GM23338 (cell line): ENCODE data around the gene DPF3. TPM values are rescaled to one million over a fixed set of nuclear protein-coding genes. Genes with fewer than 3 reads are reported as not detected.

ENCODE experiments used
- ATAC-seq: fragments of 200-7000 bp; cut with Tn5 transposase; 3 replicates; pipeline ENCODE4 v1.9.1; 2020
- DNase-seq: peaks from one replicate; pipeline ENCODE4 v3.0.0-alpha.2; 2015; ENCODE audit warnings: low spot score
- H2AFZ ChIP-seq: fragments of 200-600 bp; sonication (generic); 2 replicates; pipeline ENCODE4 v1.8.0; 2016; ENCODE audit warnings: antibody characterized with exemption, mild to moderate bottlenecking, moderate library complexity
- H3F3A ChIP-seq: fragments of 200-600 bp; sonication (generic); replicated peaks from 2 replicates; pipeline ENCODE4 v1.8.0; 2017; ENCODE audit warnings: antibody characterized with exemption, mixed run types, low read depth
- H3K27ac ChIP-seq: fragments of 200-600 bp; sonication (generic); 2 replicates; pipeline ENCODE4 v1.6.1; 2016; ENCODE audit warnings: low read depth
- H3K27me3 ChIP-seq: fragments of 200-600 bp; sonication (generic); 2 replicates; pipeline ENCODE4 v1.8.0; 2016; ENCODE audit warnings: mild to moderate bottlenecking, mixed run types, moderate library complexity; ENCODE audit not compliant: insufficient read depth
- H3K36me3 ChIP-seq: fragments of 200-600 bp; sonication (generic); 2 replicates; pipeline ENCODE4 v1.8.0; 2016; ENCODE audit warnings: mild to moderate bottlenecking; ENCODE audit not compliant: insufficient read depth
- H3K4me1 ChIP-seq: fragments of 200-600 bp; sonication (generic); 2 replicates; pipeline ENCODE4 v1.8.0; 2016; ENCODE audit warnings: mild to moderate bottlenecking, moderate library complexity; ENCODE audit not compliant: insufficient read depth
- H3K4me2 ChIP-seq: fragments of 200-600 bp; sonication (generic); 2 replicates; pipeline ENCODE4 v1.7.1; 2017; ENCODE audit warnings: mixed run types
- H3K4me3 ChIP-seq: fragments of 200-600 bp; sonication (generic); 2 replicates; pipeline ENCODE4 v1.6.1; 2016; ENCODE audit warnings: mixed run types
- H3K79me2 ChIP-seq: fragments of 200-600 bp; sonication (generic); replicated peaks from 2 replicates; pipeline ENCODE4 v1.8.0; 2017; ENCODE audit warnings: mild to moderate bottlenecking; ENCODE audit not compliant: insufficient read depth
- H3K9me2 ChIP-seq: fragments of 200-600 bp; sonication (generic); 2 replicates; pipeline ENCODE4 v1.8.0; 2017; ENCODE audit not compliant: insufficient read depth
- H4K20me1 ChIP-seq: fragments of 200-600 bp; sonication (generic); replicated peaks from 2 replicates; pipeline ENCODE4 v1.8.0; 2017; ENCODE audit warnings: mild to moderate bottlenecking; ENCODE audit not compliant: insufficient read depth
- H3K27ac Mint-ChIP-seq: 2 replicates; pipeline ENCODE4 v1.8.0; 2020; ENCODE audit warnings: inconsistent platforms, mild to moderate bottlenecking, moderate library complexity, mixed read lengths
- H3K27me3 Mint-ChIP-seq: 3 replicates; pipeline ENCODE4 v1.8.0; 2022; ENCODE audit warnings: low read depth, mild to moderate bottlenecking, moderate library complexity, mixed read lengths, inconsistent platforms; ENCODE audit not compliant: insufficient read depth, poor library complexity
- H3K36me3 Mint-ChIP-seq: 3 replicates; pipeline ENCODE4 v1.8.0; 2021; ENCODE audit warnings: low read depth, mild to moderate bottlenecking, inconsistent platforms, moderate library complexity, mixed read lengths
- H3K4me1 Mint-ChIP-seq: 3 replicates; pipeline ENCODE4 v1.8.0; 2020; ENCODE audit warnings: mild to moderate bottlenecking, inconsistent platforms, mixed read lengths
- H3K4me3 Mint-ChIP-seq: 3 replicates; pipeline ENCODE4 v1.8.0; 2021; ENCODE audit warnings: moderate library complexity, mild to moderate bottlenecking, inconsistent platforms, mixed read lengths
- H3K9me3 Mint-ChIP-seq: 3 replicates; pipeline ENCODE4 v1.8.0; 2020; ENCODE audit warnings: moderate library complexity, mild to moderate bottlenecking, inconsistent platforms, mixed read lengths
- CREB1 ChIP-seq: fragments of 250-450 bp; sonication (Bioruptor Pico); IDR thresholded peaks from 2 replicates; pipeline ENCODE4 v1.5.0; 2020; ENCODE audit warnings: low read depth, mild to moderate bottlenecking, moderate library complexity
- ETS1 ChIP-seq: IDR thresholded peaks from 2 replicates; pipeline ENCODE4 v1.6.1; 2016; ENCODE audit warnings: antibody characterized with exemption
- EZH2 ChIP-seq: fragments of 200-600 bp; sonication (generic); IDR thresholded peaks from one replicate; pipeline ENCODE4 v1.8.0; 2017; ENCODE audit warnings: antibody characterized with exemption, mild to moderate bottlenecking, low read depth; ENCODE audit not compliant: unreplicated experiment
- EZH2phosphoT487 ChIP-seq: fragments of 200-600 bp; sonication (generic); IDR thresholded peaks from one replicate; pipeline ENCODE4 v1.8.1; 2018; ENCODE audit warnings: antibody characterized with exemption; ENCODE audit not compliant: unreplicated experiment
- JUNB ChIP-seq: IDR thresholded peaks from one replicate; pipeline ENCODE4 v1.6.1; 2016; ENCODE audit warnings: antibody characterized with exemption; ENCODE audit not compliant: unreplicated experiment
- NANOG ChIP-seq: IDR thresholded peaks from 2 replicates; pipeline ENCODE4 v1.6.1; 2016; ENCODE audit warnings: antibody characterized with exemption, borderline replicate concordance
- POLR2AphosphoS5 ChIP-seq: IDR thresholded peaks from 2 replicates; pipeline ENCODE4 v1.6.1; 2016; ENCODE audit warnings: antibody characterized with exemption, low read depth
- STAT1 ChIP-seq: IDR thresholded peaks from one replicate; pipeline ENCODE4 v1.6.1; 2016; ENCODE audit warnings: antibody characterized with exemption; ENCODE audit not compliant: unreplicated experiment
- ZNF114 ChIP-seq: fragments of 250-450 bp; sonication (Bioruptor Pico); IDR thresholded peaks from 2 replicates; pipeline ENCODE4 v1.5.0; 2020; ENCODE audit warnings: mild to moderate bottlenecking, moderate library complexity
- ZNF331 ChIP-seq: fragments of 250-450 bp; sonication (Bioruptor Pico); IDR thresholded peaks from 2 replicates; pipeline ENCODE4 v1.5.0; 2020; ENCODE audit warnings: low read depth, mild to moderate bottlenecking, moderate library complexity
- polyA plus RNA-seq: library from polyadenylated mRNA; unstranded; fragments of >200 nt; fragmentation: Nextera tagmentation; extraction: Ambion mirVana; gene quantifications from 2 replicates; pipeline ENCODE4 v1.2.1, GENCODE V29; 2016
- total RNA-seq: library from RNA; depleted of rRNA; stranded (reverse); fragments of >200 nt; shearing (Covaris generic); gene quantifications from 2 replicates; pipeline ENCODE4 v1.2.3, GENCODE V29; 2014
- TF ChIP-seq, protein P1 (sequence below): fragments of 250-450 bp; sonication (Bioruptor Pico); IDR thresholded peaks from 2 replicates; pipeline ENCODE4 v1.5.0; 2020; ENCODE audit warnings: mild to moderate bottlenecking, moderate library complexity
- TF ChIP-seq, protein P2 (sequence below), 2 experiments: fragments of 200-600 bp in 1 of 2; sonication (generic) in 1 of 2; conservative IDR thresholded peaks; 2 replicates each; pipeline versions ENCODE4 v1.5.1 to v1.6.1; 2016 to 2017; ENCODE audit warnings: antibody characterized with exemption in 2 of 2, low read depth in 2 of 2, mild to moderate bottlenecking in 2 of 2, moderate library complexity in 1 of 2
- TF ChIP-seq, protein P3 (sequence below): IDR thresholded peaks from one replicate; pipeline ENCODE4 v1.6.1; 2018; ENCODE audit warnings: antibody characterized with exemption; ENCODE audit not compliant: unreplicated experiment

Gene DPF3
- total and polyA plus RNA-seq, 2 experiments from 2014 or later = 0.18 to 1.0 TPM

GRCh38 chr14:72752034-72752412 is 141.9 kb downstream of the DPF3 start:
- Mint-ChIP-seq H3K27me3 (no peaks in the 10 kb centered on the region), H3K9me3 (peaks cover 19% of the 10 kb centered on the region), H3K27ac (no peak overlapping the region), H3K36me3 (peaks cover 13% of the 10 kb centered on the region), H3K4me3 (no peak overlapping the region), H3K4me1 (no peaks in the 10 kb centered on the region)
- TF ChIP-seq, protein P1, sequence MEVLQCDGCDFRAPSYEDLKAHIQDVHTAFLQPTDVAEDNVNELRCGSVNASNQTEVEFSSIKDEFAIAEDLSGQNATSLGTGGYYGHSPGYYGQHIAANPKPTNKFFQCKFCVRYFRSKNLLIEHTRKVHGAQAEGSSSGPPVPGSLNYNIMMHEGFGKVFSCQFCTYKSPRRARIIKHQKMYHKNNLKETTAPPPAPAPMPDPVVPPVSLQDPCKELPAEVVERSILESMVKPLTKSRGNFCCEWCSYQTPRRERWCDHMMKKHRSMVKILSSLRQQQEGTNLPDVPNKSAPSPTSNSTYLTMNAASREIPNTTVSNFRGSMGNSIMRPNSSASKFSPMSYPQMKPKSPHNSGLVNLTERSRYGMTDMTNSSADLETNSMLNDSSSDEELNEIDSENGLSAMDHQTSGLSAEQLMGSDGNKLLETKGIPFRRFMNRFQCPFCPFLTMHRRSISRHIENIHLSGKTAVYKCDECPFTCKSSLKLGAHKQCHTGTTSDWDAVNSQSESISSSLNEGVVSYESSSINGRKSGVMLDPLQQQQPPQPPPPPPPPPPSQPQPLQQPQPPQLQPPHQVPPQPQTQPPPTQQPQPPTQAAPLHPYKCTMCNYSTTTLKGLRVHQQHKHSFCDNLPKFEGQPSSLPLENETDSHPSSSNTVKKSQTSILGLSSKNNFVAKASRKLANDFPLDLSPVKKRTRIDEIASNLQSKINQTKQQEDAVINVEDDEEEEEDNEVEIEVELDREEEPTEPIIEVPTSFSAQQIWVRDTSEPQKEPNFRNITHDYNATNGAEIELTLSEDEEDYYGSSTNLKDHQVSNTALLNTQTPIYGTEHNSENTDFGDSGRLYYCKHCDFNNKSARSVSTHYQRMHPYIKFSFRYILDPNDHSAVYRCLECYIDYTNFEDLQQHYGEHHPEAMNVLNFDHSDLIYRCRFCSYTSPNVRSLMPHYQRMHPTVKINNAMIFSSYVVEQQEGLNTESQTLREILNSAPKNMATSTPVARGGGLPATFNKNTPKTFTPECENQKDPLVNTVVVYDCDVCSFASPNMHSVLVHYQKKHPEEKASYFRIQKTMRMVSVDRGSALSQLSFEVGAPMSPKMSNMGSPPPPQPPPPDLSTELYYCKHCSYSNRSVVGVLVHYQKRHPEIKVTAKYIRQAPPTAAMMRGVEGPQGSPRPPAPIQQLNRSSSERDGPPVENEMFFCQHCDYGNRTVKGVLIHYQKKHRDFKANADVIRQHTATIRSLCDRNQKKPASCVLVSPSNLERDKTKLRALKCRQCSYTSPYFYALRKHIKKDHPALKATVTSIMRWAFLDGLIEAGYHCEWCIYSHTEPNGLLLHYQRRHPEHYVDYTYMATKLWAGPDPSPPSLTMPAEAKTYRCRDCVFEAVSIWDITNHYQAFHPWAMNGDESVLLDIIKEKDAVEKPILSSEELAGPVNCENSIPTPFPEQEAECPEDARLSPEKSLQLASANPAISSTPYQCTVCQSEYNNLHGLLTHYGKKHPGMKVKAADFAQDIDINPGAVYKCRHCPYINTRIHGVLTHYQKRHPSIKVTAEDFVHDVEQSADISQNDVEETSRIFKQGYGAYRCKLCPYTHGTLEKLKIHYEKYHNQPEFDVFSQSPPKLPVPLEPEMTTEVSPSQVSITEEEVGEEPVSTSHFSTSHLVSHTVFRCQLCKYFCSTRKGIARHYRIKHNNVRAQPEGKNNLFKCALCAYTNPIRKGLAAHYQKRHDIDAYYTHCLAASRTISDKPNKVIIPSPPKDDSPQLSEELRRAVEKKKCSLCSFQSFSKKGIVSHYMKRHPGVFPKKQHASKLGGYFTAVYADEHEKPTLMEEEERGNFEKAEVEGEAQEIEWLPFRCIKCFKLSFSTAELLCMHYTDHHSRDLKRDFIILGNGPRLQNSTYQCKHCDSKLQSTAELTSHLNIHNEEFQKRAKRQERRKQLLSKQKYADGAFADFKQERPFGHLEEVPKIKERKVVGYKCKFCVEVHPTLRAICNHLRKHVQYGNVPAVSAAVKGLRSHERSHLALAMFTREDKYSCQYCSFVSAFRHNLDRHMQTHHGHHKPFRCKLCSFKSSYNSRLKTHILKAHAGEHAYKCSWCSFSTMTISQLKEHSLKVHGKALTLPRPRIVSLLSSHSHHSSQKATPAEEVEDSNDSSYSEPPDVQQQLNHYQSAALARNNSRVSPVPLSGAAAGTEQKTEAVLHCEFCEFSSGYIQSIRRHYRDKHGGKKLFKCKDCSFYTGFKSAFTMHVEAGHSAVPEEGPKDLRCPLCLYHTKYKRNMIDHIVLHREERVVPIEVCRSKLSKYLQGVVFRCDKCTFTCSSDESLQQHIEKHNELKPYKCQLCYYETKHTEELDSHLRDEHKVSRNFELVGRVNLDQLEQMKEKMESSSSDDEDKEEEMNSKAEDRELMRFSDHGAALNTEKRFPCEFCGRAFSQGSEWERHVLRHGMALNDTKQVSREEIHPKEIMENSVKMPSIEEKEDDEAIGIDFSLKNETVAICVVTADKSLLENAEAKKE = no peak
- TF ChIP-seq, protein P2, sequence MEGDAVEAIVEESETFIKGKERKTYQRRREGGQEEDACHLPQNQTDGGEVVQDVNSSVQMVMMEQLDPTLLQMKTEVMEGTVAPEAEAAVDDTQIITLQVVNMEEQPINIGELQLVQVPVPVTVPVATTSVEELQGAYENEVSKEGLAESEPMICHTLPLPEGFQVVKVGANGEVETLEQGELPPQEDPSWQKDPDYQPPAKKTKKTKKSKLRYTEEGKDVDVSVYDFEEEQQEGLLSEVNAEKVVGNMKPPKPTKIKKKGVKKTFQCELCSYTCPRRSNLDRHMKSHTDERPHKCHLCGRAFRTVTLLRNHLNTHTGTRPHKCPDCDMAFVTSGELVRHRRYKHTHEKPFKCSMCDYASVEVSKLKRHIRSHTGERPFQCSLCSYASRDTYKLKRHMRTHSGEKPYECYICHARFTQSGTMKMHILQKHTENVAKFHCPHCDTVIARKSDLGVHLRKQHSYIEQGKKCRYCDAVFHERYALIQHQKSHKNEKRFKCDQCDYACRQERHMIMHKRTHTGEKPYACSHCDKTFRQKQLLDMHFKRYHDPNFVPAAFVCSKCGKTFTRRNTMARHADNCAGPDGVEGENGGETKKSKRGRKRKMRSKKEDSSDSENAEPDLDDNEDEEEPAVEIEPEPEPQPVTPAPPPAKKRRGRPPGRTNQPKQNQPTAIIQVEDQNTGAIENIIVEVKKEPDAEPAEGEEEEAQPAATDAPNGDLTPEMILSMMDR (conservative IDR thresholded peaks at IDR 0.05; ENCODE audit: low read depth in 2 of 2) = no peak
- no peak for TF ChIP-seq JUNB
- no peak for TF ChIP-seq ETS1
- TF ChIP-seq STAT1 = no peak
- no peak for TF ChIP-seq ZNF331 (CRISPR knock-in tag)
- no peak for TF ChIP-seq EZH2
- no peak for TF ChIP-seq NANOG
- TF ChIP-seq ZNF114 (CRISPR knock-in tag) = no peak
- TF ChIP-seq CREB1 (CRISPR knock-in tag) = no peak
- TF ChIP-seq EZH2phosphoT487 = no peak
- TF ChIP-seq, protein P3, sequence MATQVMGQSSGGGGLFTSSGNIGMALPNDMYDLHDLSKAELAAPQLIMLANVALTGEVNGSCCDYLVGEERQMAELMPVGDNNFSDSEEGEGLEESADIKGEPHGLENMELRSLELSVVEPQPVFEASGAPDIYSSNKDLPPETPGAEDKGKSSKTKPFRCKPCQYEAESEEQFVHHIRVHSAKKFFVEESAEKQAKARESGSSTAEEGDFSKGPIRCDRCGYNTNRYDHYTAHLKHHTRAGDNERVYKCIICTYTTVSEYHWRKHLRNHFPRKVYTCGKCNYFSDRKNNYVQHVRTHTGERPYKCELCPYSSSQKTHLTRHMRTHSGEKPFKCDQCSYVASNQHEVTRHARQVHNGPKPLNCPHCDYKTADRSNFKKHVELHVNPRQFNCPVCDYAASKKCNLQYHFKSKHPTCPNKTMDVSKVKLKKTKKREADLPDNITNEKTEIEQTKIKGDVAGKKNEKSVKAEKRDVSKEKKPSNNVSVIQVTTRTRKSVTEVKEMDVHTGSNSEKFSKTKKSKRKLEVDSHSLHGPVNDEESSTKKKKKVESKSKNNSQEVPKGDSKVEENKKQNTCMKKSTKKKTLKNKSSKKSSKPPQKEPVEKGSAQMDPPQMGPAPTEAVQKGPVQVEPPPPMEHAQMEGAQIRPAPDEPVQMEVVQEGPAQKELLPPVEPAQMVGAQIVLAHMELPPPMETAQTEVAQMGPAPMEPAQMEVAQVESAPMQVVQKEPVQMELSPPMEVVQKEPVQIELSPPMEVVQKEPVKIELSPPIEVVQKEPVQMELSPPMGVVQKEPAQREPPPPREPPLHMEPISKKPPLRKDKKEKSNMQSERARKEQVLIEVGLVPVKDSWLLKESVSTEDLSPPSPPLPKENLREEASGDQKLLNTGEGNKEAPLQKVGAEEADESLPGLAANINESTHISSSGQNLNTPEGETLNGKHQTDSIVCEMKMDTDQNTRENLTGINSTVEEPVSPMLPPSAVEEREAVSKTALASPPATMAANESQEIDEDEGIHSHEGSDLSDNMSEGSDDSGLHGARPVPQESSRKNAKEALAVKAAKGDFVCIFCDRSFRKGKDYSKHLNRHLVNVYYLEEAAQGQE = no peak
- TF ChIP-seq POLR2AphosphoS5 = no peak
- Histone ChIP-seq H3K4me1 (no peaks in the 10 kb centered on the region), H3K4me2 (no peak overlapping the region), H3K36me3 (no peaks in the 10 kb centered on the region; the same call in 1 of the 2 replicates), H2AFZ (no peak overlapping the region), H3F3A (no peaks in the 10 kb centered on the region), H3K27me3 (no peaks in the 10 kb centered on the region), H3K79me2 (no peaks in the 10 kb centered on the region), H3K4me3 (no peak overlapping the region), H3K27ac (no peak overlapping the region), H3K9me2 (no peaks in the 10 kb centered on the region), H4K20me1 (no peaks in the 10 kb centered on the region)
- ATAC-seq = no peak
- DNase-seq = no peak
